Glutamatergic neuron (in vitro differentiated cells): ENCODE results near the gene HYAL1. TPM values are rescaled to one million over a fixed set of nuclear protein-coding genes. Genes with fewer than 3 reads are reported as not detected.

Experiments used
- DNase-seq: peaks from one replicate; pipeline ENCODE4 v3.0.0; 2022
- H3K27ac Mint-ChIP-seq: one replicate; pipeline ENCODE4 v1.8.0; 2020; ENCODE audit warnings: mild to moderate bottlenecking, mixed read lengths, inconsistent platforms; ENCODE audit not compliant: unreplicated experiment
- H3K27me3 Mint-ChIP-seq: one replicate; pipeline ENCODE4 v1.8.0; 2020; ENCODE audit warnings: mild to moderate bottlenecking, moderate library complexity, mixed read lengths, inconsistent platforms; ENCODE audit not compliant: unreplicated experiment
- H3K36me3 Mint-ChIP-seq: one replicate; pipeline ENCODE4 v1.8.0; 2020; ENCODE audit warnings: mild to moderate bottlenecking, mixed read lengths, inconsistent platforms; ENCODE audit not compliant: unreplicated experiment
- H3K4me1 Mint-ChIP-seq: one replicate; pipeline ENCODE4 v1.8.0; 2020; ENCODE audit warnings: mild to moderate bottlenecking, low read depth, mixed read lengths, inconsistent platforms; ENCODE audit not compliant: unreplicated experiment
- H3K4me3 Mint-ChIP-seq: one replicate; pipeline ENCODE4 v1.8.0; 2020; ENCODE audit warnings: mild to moderate bottlenecking, mixed read lengths, inconsistent platforms; ENCODE audit not compliant: unreplicated experiment
- H3K9me3 Mint-ChIP-seq: one replicate; pipeline ENCODE4 v1.8.0; 2020; ENCODE audit warnings: mild to moderate bottlenecking, moderate library complexity, mixed read lengths, inconsistent platforms; ENCODE audit not compliant: unreplicated experiment
- CTCF ChIP-seq: fragments of 200-600 bp; sonication (generic); IDR thresholded peaks from one replicate; pipeline ENCODE4 v1.5.0; 2021; ENCODE audit not compliant: partially characterized antibody, unreplicated experiment
- total RNA-seq: library from RNA; stranded (reverse); fragmentation: NEBNext Ultra II Directional; extraction: Animal tissue kit (Norgen Biotek cat#: 25700); gene quantifications from one replicate; pipeline ENCODE4 v1.2.1, GENCODE V29; 2021; ENCODE audit not compliant: unreplicated experiment

HYAL1 gene
- total RNA-seq, 1 donor from 2014 or later: 0.96 TPM

DNA sequence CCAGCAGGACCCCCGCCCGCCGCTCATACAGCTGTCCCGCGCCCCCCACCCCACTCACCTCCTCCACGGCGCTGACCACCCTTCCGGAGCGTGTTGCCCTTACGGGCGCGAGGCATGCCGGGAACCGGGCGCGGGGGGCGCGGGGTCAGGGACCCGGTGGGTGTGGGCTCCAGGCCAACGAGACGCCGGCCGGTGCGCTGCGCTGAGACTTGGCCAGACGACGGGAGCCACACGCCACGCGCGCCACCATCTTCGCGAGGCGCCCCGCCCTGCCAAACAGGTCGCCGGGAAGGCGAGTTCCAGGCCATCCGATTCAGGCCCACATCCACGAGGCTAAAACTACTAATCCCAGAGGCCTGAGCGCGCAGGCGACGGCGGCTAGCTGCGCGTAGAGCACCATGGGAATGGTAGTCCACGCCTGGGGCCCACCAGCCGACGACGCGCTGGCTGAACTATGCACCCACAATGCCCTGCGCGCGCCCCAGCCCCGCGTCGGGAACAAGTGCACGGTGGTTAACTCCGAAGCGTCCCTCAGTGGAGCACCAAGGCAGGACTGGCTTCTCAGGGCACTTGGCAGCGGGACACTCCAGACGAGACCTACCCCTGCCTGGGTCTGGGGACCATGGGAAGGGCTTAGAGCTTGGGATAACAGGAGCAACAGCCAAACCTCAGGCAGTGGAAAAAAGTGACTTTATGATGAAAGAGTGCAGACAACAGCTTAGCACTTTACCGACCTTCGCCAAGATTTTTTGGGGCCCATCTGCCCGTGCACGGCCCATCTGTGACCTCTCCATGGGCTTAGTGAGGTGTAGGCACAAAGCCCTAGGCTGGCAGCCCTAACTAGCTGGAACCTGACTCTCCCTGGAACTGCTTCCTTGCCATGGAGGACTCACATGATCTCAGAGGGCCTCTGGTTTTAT lies 11.0 kb downstream of the HYAL1 start, which contains the start of gene IFRD2:
Gene IFRD2, minus strand, starts transcription at position 271 of the 920 bp plus-strand sequence. Its CDS starts 155 bp downstream, at position 116.
- Mint-ChIP-seq H3K9me3 (peaks cover 4% of the 10 kb centered on the region), H3K27ac (peak within 1 kb of the TSS; percentile 93), H3K4me1 (peaks cover 8% of the 10 kb centered on the region), H3K27me3 (peaks cover 2% of the 10 kb centered on the region), H3K4me3 (peak within 1 kb of the TSS; percentile 91), H3K36me3 (no peaks in the 10 kb centered on the region)
- TF ChIP-seq CTCF: no peak
- peak; percentile 95 for DNase-seq

GRCh38 chr3:50290161-50290641 lies 13.2 kb downstream of the HYAL1 start:
- H3K4me1 Mint-ChIP-seq: peaks cover 8% of the 10 kb centered on the region
- DNase-seq: no peak
- H3K27me3 Mint-ChIP-seq: peaks cover 2% of the 10 kb centered on the region
- H3K36me3 Mint-ChIP-seq: no peaks in the 10 kb centered on the region
- TF ChIP-seq CTCF: no peak
- H3K4me3 Mint-ChIP-seq: no peak overlapping the region
- H3K9me3 Mint-ChIP-seq: peaks cover 4% of the 10 kb centered on the region
- no peak overlapping the region for H3K27ac Mint-ChIP-seq

- peaks cover 2% of the 10 kb centered on the region for H3K27me3 Mint-ChIP-seq
- no peaks in the 10 kb centered on the region for H3K36me3 Mint-ChIP-seq
- DNase-seq: no peak
- H3K9me3 Mint-ChIP-seq: peaks cover 4% of the 10 kb centered on the region
- TF ChIP-seq CTCF: no peak
- H3K4me3 Mint-ChIP-seq: no peak overlapping the region
- no peak overlapping the region for H3K27ac Mint-ChIP-seq
- H3K4me1 Mint-ChIP-seq: peaks cover 8% of the 10 kb centered on the region
These were observed 14.2 kb downstream of the HYAL1 start for GRCh38 chr3:50289130-50289529.

GRCh38 chr3:50288387-50289007 lies 14.9 kb downstream of the HYAL1 start:
- TF ChIP-seq CTCF: no peak
- Mint-ChIP-seq H3K4me3 (no peak overlapping the region), H3K9me3 (peaks cover 4% of the 10 kb centered on the region), H3K27ac (no peak overlapping the region), H3K4me1 (peaks cover 8% of the 10 kb centered on the region), H3K36me3 (no peaks in the 10 kb centered on the region), H3K27me3 (peaks cover 2% of the 10 kb centered on the region)
- DNase-seq: no peak
